ENCODE results near the gene SKOR1. TPM values are rescaled to one million over a fixed set of nuclear protein-coding genes. Genes with fewer than 3 reads are reported as not detected.
A peak's percentile ranks its signal among the peaks of the same experiment; 100 is the strongest.

Gene SKOR1
- total and polyA plus RNA-seq, 2 of the 13 experiments (the other 11 are each of a cell fraction or from before 2014, with no cell fraction given) = 0.09 to 0.11 TPM

GRCh38 chr15:67838789-67839332 lies 13.6 kb downstream of the SKOR1 start (continued):
- TF ChIP-seq ZNF274 (CRISPR knock-in tag; IDR thresholded peaks at IDR 0.05) = peak; percentile 52; the same call in 1 of the 2 replicates
- TF ChIP-seq E2F1 (CRISPR knock-in tag; IDR thresholded peaks at IDR 0.05) = 0 out of 2 replicates have a peak, but pooled peaks have one; percentile 40
- TF ChIP-seq ZNF296 (CRISPR knock-in tag; conservative IDR thresholded peaks at IDR 0.05) = 0 out of 2 replicates have a peak, but pooled peaks have one; percentile 24
- TF ChIP-seq MIER3 (CRISPR knock-in tag; IDR thresholded peaks at IDR 0.05; ENCODE audit: borderline replicate concordance) = no peak
- peak; percentile 61; the same call in 1 of the 2 replicates for TF ChIP-seq ARID5B (CRISPR knock-in tag; IDR thresholded peaks at IDR 0.05)
- peak; percentile 81 for TF ChIP-seq MYC (CRISPR knock-in tag; IDR thresholded peaks at IDR 0.05; ENCODE audit: borderline replicate concordance)
- TF ChIP-seq ZBTB2 (CRISPR knock-in tag; IDR thresholded peaks at IDR 0.05; ENCODE audit: low read depth) = 0 out of 2 replicates have a peak, but pooled peaks have one; percentile 25
- TF ChIP-seq ZNF225 (CRISPR knock-in tag; IDR thresholded peaks at IDR 0.05) = 0 out of 2 replicates have a peak, but pooled peaks have one; percentile 49
- no peak for TF ChIP-seq RBM39 (IDR thresholded peaks at IDR 0.05; ENCODE audit: low read depth, low read length, poor library complexity, severe bottlenecking)
- TF ChIP-seq ETV5 (CRISPR knock-in tag; IDR thresholded peaks at IDR 0.05; ENCODE audit: borderline replicate concordance) = 0 out of 2 replicates have a peak, but pooled peaks have one; percentile 24
- peak; percentile 86 for TF ChIP-seq TFDP1 (CRISPR knock-in tag; IDR thresholded peaks at IDR 0.05; ENCODE audit: borderline replicate concordance)
- TF ChIP-seq HNRNPL (IDR thresholded peaks at IDR 0.05; ENCODE audit: low read depth, low read length) = 0 out of 2 replicates have a peak, but pooled peaks have one; percentile 36
- no peak for TF ChIP-seq KLF9 (CRISPR knock-in tag; IDR thresholded peaks at IDR 0.05; ENCODE audit: low read depth)
- TF ChIP-seq DMAP1 (CRISPR knock-in tag; IDR thresholded peaks at IDR 0.05) = peak; percentile 63; the same call in 1 of the 2 replicates
- no peak for TF ChIP-seq DMTF1 (CRISPR knock-in tag; IDR thresholded peaks at IDR 0.05)
- TF ChIP-seq MAF1 (CRISPR knock-in tag; IDR thresholded peaks at IDR 0.05; ENCODE audit: borderline replicate concordance) = no peak
- TF ChIP-seq MXI1 (IDR thresholded peaks at IDR 0.05; ENCODE audit: borderline replicate concordance, low read depth, low read length) = peak; percentile 77; the same call in 2 of the 3 replicates

Data from HepG2 (cell line).